ENCODE measurements around the gene KCNK15. TPM values are rescaled to one million over a fixed set of nuclear protein-coding genes. Genes with fewer than 3 reads are reported as not detected.
A peak's percentile ranks its signal among the peaks of the same experiment; 100 is the strongest.

Gene KCNK15
- total RNA-seq, 1 donor from 2014 or later: 62.6 TPM

DNA sequence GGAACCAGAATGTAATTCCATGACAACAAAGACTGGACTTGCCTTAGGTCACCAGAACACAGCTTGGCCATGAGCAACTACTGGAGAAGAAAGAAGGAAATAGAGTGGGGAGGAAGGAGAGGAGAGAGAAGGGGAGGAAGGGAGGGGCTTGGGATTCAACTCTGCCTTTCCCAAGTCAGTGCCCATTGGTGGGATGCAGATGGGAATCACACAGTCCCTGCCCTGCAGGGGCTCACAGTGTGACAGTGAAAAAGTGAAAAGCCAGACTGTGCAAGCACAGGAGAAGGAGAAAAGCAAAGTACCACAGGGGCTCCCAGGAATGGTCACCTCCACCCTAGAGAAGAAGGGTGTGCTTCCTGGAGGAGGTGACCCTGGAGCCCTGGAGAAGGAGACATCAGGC is 50.6 kb downstream of the KCNK15 start:
- H3K27ac ChIP-seq: no peak overlapping the region
- TF ChIP-seq, protein P1, sequence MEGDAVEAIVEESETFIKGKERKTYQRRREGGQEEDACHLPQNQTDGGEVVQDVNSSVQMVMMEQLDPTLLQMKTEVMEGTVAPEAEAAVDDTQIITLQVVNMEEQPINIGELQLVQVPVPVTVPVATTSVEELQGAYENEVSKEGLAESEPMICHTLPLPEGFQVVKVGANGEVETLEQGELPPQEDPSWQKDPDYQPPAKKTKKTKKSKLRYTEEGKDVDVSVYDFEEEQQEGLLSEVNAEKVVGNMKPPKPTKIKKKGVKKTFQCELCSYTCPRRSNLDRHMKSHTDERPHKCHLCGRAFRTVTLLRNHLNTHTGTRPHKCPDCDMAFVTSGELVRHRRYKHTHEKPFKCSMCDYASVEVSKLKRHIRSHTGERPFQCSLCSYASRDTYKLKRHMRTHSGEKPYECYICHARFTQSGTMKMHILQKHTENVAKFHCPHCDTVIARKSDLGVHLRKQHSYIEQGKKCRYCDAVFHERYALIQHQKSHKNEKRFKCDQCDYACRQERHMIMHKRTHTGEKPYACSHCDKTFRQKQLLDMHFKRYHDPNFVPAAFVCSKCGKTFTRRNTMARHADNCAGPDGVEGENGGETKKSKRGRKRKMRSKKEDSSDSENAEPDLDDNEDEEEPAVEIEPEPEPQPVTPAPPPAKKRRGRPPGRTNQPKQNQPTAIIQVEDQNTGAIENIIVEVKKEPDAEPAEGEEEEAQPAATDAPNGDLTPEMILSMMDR (IDR thresholded peaks at IDR 0.05): no peak
- no peak overlapping the region for H3K4me3 ChIP-seq
- no peaks in the 10 kb centered on the region for H3K36me3 ChIP-seq
- no peak for DNase-seq (ENCODE audit: low spot score in 2 of 2)
- intact Hi-C loops (cut with DNase I): no loop called here
- H3K9me3 ChIP-seq: no peaks in the 10 kb centered on the region
- no peaks in the 10 kb centered on the region for H3K27me3 ChIP-seq
- H3K4me1 ChIP-seq: no peaks in the 10 kb centered on the region

DNA sequence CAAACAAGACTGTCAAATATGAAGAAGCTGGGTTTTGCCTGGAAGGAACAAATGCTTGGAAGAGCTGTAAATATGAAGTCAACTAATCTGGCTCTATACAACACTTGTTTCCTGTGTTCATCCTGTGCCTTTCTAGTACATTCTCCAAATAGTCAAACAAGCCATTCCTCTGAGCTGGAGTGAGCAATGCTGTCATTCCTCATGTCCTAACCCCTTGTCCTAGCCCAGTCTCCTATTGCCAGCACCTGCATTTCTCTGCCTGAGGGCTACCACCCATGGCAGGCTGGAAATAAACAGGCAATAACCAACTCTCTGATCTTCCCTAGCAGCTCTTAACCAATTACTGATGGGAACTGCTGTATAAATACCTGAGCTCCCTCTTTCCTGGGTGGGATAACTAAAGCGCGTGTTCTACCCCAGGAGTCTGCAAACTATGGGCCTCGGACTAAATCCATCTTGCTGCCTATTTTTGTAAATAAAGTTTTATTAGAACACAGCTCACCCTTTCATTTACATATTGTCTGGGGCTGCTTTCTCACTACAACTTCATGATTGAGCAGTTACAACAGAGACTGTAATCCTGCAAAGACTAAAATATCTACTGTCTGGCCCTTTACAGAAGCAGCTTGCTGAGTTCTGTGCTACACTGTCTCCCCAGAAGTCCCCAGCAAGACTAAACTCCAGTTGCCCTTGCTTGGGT is 51.2 kb downstream of the KCNK15 start:
- intact Hi-C loops (cut with DNase I): no loop called here
- no peak for DNase-seq (ENCODE audit: low spot score in 2 of 2)

DNA sequence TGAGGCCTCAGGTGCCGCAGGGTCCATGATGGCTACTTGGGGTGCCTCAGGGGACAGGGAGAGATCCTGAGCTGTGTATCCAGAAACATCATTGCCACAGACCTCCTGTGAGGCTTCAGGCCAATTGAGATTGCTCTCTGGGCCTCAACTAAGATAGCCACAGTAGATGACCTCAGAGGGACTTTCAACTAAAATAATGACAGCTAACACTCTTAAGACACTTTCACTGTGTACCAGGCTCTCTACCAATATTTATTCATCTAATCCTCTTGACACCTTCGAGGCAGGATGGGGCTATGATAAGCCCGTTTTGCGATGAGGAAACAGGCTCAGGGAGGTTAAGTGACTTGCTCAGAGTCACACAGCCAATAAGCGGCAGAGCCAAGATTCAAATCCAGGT is 54.0 kb downstream of the KCNK15 start:
- no peak overlapping the region for H3K4me3 ChIP-seq
- H3K27me3 ChIP-seq: no peaks in the 10 kb centered on the region
- no peak overlapping the region for H3K27ac ChIP-seq
- no peaks in the 10 kb centered on the region for H3K36me3 ChIP-seq
- DNase-seq (ENCODE audit: low spot score in 2 of 2): no peak
- intact Hi-C loops (cut with DNase I): loop anchor here (5.0 kb wide), 1 partner anchor 68 kb away; no protein-coding TSS in a partner anchor
- TF ChIP-seq, protein P1 (IDR thresholded peaks at IDR 0.05): no peak
- H3K9me3 ChIP-seq: no peaks in the 10 kb centered on the region
- peaks cover 0 to 3% of the 10 kb centered on the region in 2 donors for H3K4me1 ChIP-seq

More for the DNA sequence above, 51.2 kb downstream of the KCNK15 start:
- H3K36me3 ChIP-seq: no peaks in the 10 kb centered on the region
- H3K27me3 ChIP-seq: no peaks in the 10 kb centered on the region
- H3K4me1 ChIP-seq: no peaks in the 10 kb centered on the region
- no peaks in the 10 kb centered on the region for H3K9me3 ChIP-seq
- H3K27ac ChIP-seq: no peak overlapping the region
- H3K4me3 ChIP-seq: no peak overlapping the region
- TF ChIP-seq, protein P1 (IDR thresholded peaks at IDR 0.05): no peak

DNA sequence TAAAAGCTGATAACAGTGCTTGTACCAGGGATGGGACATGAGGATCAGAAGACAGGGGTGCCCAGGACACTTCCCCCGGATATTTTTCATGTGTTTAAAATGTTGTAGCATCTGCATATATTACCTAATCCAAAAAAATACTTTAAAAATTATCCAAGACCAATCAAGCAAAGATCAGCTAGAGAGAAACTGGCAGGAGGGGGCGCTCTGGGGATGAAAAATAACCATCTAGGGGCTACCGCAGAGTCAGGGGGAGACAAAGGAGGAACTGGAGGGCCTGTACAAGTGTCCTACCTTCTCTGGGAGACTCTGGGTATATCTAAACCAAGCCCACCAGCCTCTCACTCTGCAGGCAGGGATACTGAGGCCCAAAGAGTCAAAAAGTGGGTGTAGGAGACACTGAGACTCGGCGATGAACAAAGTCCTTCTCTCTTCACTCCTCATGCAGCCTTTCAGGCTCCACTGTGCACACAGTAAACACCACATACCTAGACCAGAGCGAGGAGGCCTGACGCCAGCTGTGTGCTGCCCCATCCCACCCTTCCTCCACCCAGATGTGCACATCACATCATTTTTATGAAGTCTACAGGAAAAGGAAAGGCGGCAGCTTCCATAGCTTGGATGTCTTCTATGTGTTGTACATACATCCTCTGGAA is 54.9 kb downstream of the KCNK15 start:
- TF ChIP-seq, protein P1 (IDR thresholded peaks at IDR 0.05): peak in 1 of 3 experiments; percentile 14
- H3K27me3 ChIP-seq: no peaks in the 10 kb centered on the region
- peaks cover 0 to 3% of the 10 kb centered on the region in 2 donors for H3K4me1 ChIP-seq
- no peaks in the 10 kb centered on the region for H3K9me3 ChIP-seq
- no peak for DNase-seq (ENCODE audit: low spot score in 2 of 2)
- no peak overlapping the region for H3K27ac ChIP-seq
- H3K4me3 ChIP-seq: no peak overlapping the region
- H3K36me3 ChIP-seq: no peaks in the 10 kb centered on the region
- intact Hi-C loops (cut with DNase I): loop anchor here (5.0 kb wide), 1 partner anchor 67 kb away; no protein-coding TSS in a partner anchor

Other genes starting within 250 kb of the KCNK15 start
- 78.1 TPM for gene SERINC3, start 223.8 kb upstream of the KCNK15 start, total RNA-seq
- 84.7 TPM for gene PKIG, start 163.3 kb upstream of the KCNK15 start, total RNA-seq
- gene ADA, start 94.2 kb upstream of the KCNK15 start, total RNA-seq: 0.75 TPM
- 377 TPM for gene CCN5, start 30.5 kb upstream of the KCNK15 start, total RNA-seq
- gene RIMS4, start 64.7 kb downstream of the KCNK15 start, total RNA-seq: 4.0 TPM
- 50.4 TPM for gene YWHAB, start 139.8 kb downstream of the KCNK15 start, total RNA-seq
- 22.9 TPM for gene PABPC1L, start 164.2 kb downstream of the KCNK15 start, total RNA-seq
- 11.1 TPM for gene TOMM34, start 214.5 kb downstream of the KCNK15 start, total RNA-seq
- 20.6 TPM for gene STK4, start 220.6 kb downstream of the KCNK15 start, total RNA-seq

Data from ascending aorta (tissue), 2 donors.